Measurements from ENCODE around the gene PPA1.
"Not testable (repeated sequence)": the region's sequence is repeated elsewhere in the genome, so short reads cannot be mapped to it uniquely, and the experiment has no call there.

DNA sequence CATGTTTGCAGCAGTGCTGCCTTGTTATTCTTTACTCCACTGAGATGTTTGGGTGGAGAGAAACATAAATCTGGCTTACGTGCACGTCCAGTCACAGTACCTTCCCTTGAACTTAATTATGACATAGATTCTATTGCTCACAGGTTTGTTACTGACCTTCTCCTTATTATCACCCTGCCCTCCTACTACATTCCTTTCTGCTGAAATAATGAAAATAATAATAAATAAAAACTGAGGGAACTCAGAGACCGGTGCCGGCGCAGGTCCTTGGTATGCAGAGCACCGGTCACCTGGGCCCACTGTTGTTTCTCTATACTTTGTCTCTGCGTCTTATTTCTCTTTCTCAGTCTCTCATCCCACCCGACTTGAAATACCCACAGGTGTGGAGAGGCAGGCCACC, 24.6 kb upstream of the PPA1 start:
- TF ChIP-seq, protein P1, sequence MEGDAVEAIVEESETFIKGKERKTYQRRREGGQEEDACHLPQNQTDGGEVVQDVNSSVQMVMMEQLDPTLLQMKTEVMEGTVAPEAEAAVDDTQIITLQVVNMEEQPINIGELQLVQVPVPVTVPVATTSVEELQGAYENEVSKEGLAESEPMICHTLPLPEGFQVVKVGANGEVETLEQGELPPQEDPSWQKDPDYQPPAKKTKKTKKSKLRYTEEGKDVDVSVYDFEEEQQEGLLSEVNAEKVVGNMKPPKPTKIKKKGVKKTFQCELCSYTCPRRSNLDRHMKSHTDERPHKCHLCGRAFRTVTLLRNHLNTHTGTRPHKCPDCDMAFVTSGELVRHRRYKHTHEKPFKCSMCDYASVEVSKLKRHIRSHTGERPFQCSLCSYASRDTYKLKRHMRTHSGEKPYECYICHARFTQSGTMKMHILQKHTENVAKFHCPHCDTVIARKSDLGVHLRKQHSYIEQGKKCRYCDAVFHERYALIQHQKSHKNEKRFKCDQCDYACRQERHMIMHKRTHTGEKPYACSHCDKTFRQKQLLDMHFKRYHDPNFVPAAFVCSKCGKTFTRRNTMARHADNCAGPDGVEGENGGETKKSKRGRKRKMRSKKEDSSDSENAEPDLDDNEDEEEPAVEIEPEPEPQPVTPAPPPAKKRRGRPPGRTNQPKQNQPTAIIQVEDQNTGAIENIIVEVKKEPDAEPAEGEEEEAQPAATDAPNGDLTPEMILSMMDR (IDR thresholded peaks at IDR 0.05), result not testable (repeated sequence)
- not testable (repeated sequence) for TF ChIP-seq POLR2A, POLR2AphosphoS5 (IDR thresholded peaks at IDR 0.05)

Measured in stomach (tissue), 4 donors.